Activated CD4-positive, alpha-beta T cell treated with anti-CD3 and anti-CD28 coated beads, Interleukin-2, Interleukin-6, amounts not matched to agents 100 ng/mL and 50 ng/mL, durations not matched to agents 16 hours and 8 hours (primary cell): ENCODE measurements around the gene MC2R.
"Not testable (repeated sequence)": the region's sequence is repeated elsewhere in the genome, so short reads cannot be mapped to it uniquely, and the experiment has no call there.

ENCODE experiments used
- DNase-seq: peaks from one replicate; pipeline ENCODE4 v3.0.0-alpha.2; 2020

MC2R gene

DNA sequence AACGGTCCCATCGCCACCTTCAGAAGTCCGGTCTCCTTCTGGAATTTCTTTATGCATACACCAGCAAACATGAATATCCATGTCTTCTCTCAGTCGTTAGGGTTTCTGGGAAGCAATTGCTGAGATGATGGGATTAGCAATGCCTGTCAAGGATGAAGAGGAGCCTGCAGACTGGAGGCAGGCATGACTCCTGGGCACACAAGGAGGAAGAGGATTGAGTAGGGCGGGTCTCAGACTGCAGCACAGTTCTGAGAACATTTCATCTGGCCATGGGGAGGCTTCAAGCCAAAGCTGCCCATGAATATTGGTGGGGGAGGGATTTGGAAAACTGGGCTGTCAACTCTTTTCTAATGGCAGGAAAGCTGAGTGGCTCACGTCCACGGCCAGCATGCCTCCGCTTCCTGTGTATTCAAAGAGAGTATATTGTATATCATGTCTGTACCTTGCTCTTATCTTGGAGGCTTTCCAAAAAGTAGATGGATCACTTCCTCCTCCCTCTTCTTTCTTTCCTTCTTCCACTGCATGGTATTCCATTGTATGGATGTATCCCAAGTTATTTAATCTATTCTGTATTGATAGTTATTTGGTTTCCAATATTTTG lies 24.5 kb downstream of the MC2R start:
- DNase-seq, result no peak

- DNase-seq, result no peak
Observed at GRCh38 chr18:13889671-13890070, 25.7 kb downstream of the MC2R start.

DNA sequence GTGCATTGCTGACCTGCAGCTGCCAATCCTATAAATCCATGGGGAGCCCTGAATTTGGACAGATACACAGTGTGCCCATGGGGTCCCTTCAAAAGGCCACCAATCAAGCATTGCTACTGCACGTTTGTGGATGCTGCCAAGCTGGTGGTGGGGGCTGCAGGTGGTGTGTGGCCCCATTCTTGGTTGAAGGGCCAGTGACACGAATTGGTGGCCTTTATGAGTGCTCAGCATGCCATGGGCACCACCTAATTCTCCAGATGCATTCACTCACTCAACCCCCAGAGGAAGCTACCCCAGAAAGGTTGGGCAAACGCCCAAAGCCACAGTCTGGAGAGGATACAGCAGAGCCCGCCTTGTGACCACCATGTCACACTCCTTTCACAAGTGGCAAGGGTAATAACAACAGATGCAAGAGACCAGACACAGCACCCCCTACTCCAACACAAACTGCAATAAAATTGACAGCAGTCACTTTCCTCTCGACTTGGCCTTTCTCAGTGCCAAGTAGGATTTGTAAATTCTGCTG lies 27.1 kb downstream of the MC2R start:
- no peak for DNase-seq

DNA sequence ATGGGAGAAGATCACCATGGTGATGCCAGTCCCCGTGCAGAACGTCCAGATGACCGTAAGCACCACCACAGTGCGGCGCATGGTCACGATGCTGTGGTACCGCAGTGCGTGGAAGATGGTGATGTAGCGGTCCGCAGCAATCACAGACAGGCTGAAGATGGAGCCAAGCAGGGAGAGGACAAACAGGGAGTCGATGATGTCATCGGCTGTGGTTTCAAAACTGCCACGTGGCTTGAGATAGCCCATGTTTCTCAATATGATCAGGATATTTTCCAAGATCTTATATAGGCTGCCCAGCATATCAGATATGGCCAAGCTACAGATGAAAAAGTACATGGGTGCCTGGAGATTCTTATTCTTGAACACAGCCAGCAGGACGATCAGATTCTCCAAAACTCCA lies 30.3 kb downstream of the MC2R start:
- DNase-seq, result no peak

DNA sequence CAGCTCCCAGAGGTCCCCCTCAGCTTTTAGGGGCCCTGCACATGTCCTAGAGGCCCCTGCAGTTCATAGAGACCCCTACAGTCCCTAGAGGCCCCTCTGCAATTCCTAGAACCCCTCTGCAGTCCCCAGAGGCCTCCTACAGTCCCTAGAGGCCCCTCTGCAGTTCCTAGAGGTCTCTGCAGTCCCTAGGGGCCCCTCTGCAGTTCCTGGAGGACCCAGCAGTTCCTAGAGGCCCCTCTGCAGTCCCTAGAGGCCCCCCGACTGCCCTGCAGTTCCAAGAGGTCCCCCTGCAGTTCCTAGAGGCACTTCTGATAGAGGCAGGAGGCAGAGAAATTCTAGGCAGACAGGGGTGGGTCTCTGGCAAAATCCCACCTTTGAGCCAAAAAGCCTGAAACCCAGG lies 35.4 kb downstream of the MC2R start:
- no peak for DNase-seq

- DNase-seq, result no peak
Observed at GRCh38 chr18:13879492-13879891, 35.8 kb downstream of the MC2R start.

GRCh38 chr18:13878857-13879256 lies 36.5 kb downstream of the MC2R start:
- DNase-seq, result no peak

- DNase-seq, result no peak
Observed at GRCh38 chr18:13877157-13877556, 38.2 kb downstream of the MC2R start.

DNA sequence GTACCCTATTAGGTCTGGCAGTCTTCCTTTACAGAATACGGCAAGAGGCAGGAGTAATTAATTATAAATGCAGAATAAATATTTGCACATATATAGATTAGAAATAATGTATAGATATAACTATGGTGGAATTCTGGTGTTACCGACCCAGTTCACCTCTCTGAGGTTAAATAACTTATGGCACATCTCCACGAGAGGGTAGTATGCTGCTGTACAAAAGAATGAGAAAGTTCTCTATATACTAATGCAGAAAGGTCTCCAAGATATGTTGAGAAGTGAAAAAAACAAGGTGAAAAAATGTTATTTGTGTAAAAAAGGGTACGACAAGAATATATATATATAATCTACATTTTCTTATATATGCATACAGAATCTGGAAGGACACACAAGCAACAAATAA lies 40.8 kb downstream of the MC2R start:
- no peak for DNase-seq

DNA sequence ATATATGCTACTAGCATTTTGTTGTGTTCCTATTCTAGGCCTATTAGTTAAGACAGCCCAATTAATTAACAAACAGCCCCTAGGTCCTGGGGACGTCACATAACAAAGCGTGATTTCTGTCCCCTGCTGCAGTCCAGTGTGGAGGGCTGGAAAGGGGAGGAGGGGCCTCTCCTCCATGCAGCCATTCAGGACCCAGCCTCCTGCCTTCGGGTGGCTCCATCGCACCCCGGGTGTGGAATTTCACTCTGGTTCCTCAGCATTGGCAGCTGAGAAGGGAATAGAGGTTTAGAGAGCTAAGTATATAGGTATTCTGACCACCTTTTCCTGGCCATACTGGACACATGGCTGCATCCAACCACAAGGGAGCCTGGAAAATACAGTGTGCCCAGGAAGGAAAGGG lies 42.4 kb downstream of the MC2R start:
- no peak for DNase-seq

GRCh38 chr18:13872373-13872772 lies 43.0 kb downstream of the MC2R start:
- DNase-seq, result no peak

DNA sequence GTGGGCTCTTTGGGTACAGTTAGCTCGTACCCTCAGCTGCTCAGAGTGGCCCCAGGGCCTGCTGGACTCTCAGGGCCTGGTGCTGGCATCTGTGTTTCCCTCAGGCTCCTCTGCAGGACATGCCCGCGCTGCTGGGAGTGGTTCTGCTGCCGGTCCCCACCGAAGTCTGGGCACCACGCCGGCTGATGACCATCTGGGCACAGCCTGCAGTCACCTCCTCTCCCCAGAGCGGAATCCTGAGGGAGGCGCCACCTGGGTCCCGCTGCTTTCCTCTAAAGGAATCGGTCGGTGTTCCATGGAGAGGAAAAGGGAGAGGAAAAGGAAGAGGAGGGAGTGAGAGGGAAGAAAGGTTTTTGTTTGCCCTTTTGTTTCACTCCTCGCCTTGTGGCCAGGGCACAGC lies 43.6 kb downstream of the MC2R start:
- DNase-seq, result no peak

DNA sequence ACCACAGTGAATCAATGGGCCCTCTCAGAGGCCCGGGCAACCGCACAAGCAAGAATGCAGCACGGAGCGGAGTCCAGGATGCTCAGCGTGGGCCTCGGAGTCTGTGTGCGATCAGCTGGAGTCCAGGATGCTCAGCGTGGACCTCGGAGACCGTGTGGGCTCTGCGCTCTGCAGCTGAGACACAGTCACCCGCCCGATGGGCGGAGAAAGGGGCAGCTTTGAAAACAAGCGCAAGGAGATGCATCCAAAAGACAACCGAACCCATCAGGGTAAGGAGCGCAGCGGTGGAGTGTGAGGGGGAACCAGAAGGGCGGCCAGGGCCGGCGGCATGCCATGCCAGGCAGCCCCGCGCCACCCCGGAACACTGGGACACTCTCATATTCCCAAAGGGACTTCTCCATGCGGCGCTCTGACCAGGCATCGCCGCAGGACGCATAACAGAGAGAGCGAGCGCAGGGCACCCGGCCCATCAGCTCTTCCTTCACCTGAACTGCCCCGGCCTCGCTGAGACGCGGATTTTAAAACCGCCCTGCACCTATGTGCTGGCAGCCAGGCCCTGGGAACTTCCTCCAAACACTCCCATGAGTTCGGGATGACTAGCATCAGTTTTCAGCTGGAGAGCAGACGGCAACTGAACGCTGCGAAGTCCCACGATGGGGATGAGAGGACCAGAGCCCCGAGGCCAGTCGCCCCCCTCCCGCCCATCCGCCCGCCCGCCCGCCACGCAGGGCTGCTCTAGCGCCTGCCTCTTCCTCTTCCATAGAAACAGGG lies 46.6 kb downstream of the MC2R start:
- no peak for DNase-seq

- not testable (repeated sequence) for DNase-seq
Observed at GRCh38 chr18:13862898-13863297, 52.4 kb downstream of the MC2R start.

- no peak for DNase-seq
Observed at GRCh38 chr18:13849791-13850190, 65.5 kb downstream of the MC2R start.

- DNase-seq, result no peak
Observed at GRCh38 chr18:13836559-13836958, 78.8 kb downstream of the MC2R start.

- DNase-seq, result no peak
Observed at GRCh38 chr18:13835202-13835601, 80.1 kb downstream of the MC2R start.

- no peak for DNase-seq
Observed at GRCh38 chr18:13834496-13835015, 80.8 kb downstream of the MC2R start.
